GM19035 (cell line): ENCODE results near the gene RBM44.

ENCODE experiments used
- ATAC-seq: cut with Tn5 transposase; IDR thresholded peaks from one replicate; pipeline ENCODE4 v1.9.1; 2021; ENCODE audit not compliant: unreplicated experiment

Gene RBM44

GRCh38 chr2:237869343-237870102, 70.9 kb downstream of the RBM44 start:
- ATAC-seq: no peak

GRCh38 chr2:237870126-237870525, 71.5 kb downstream of the RBM44 start:
- ATAC-seq: no peak

- no peak for ATAC-seq
These were observed 72.4 kb downstream of the RBM44 start for GRCh38 chr2:237870754-237871651.

- no peak for ATAC-seq
These were observed 73.8 kb downstream of the RBM44 start for GRCh38 chr2:237872178-237872887.

- ATAC-seq: no peak
These were observed 74.8 kb downstream of the RBM44 start for GRCh38 chr2:237873421-237873831.

GRCh38 chr2:237873897-237874551, 75.4 kb downstream of the RBM44 start:
- no peak for ATAC-seq

GRCh38 chr2:237874585-237875161, 76.1 kb downstream of the RBM44 start:
- no peak for ATAC-seq

GRCh38 chr2:237875256-237876060, 76.9 kb downstream of the RBM44 start:
- ATAC-seq: no peak

GRCh38 chr2:237876061-237876526, 77.5 kb downstream of the RBM44 start:
- no peak for ATAC-seq

GRCh38 chr2:237876532-237876931, 78.0 kb downstream of the RBM44 start:
- ATAC-seq: no peak

GRCh38 chr2:237876951-237877491, 78.4 kb downstream of the RBM44 start:
- ATAC-seq: no peak

GRCh38 chr2:237877576-237878307, 79.2 kb downstream of the RBM44 start:
- ATAC-seq: no peak

- no peak for ATAC-seq
These were observed 79.9 kb downstream of the RBM44 start for GRCh38 chr2:237878321-237879057.

- no peak for ATAC-seq
These were observed 80.5 kb downstream of the RBM44 start for GRCh38 chr2:237879058-237879430.

GRCh38 chr2:237879991-237880560, 81.5 kb downstream of the RBM44 start:
- no peak for ATAC-seq

GRCh38 chr2:237882510-237883481, 84.2 kb downstream of the RBM44 start:
- ATAC-seq: no peak
